Spleen (tissue), 11 donors: ENCODE data around the gene TP73. TPM values are rescaled to one million over a fixed set of nuclear protein-coding genes. Genes with fewer than 3 reads are reported as not detected.

Experiments
- DNase-seq: peaks from one replicate; pipeline ENCODE4 v3.0.0-alpha.2; 2020
- H3K27ac ChIP-seq, 8 donors: fragments of 200-600 bp; sonication (generic) in 7 of 8; 1 replicate in 4 of 8; 2 replicates in 4 of 8; pipeline versions ENCODE4 v1.5.0 to v1.8.0; 2016 to 2021; ENCODE audit warnings: inconsistent platforms in 4 of 8, mild to moderate bottlenecking in 4 of 8, moderate library complexity in 1 of 8
- H3K27me3 ChIP-seq, 7 donors: fragments of 200-600 bp; sonication (generic) in 6 of 7; replicated peaks in 1 of 7; 1 replicate in 4 of 7; 2 replicates in 3 of 7; pipeline versions ENCODE4 v1.5.0 to v1.8.0; 2016 to 2021; ENCODE audit warnings: inconsistent platforms in 3 of 7, mild to moderate bottlenecking in 1 of 7
- H3K36me3 ChIP-seq, 6 donors: fragments of 200-600 bp; sonication (generic) in 5 of 6; 1 replicate in 4 of 6; 2 replicates in 2 of 6; pipeline versions ENCODE4 v1.5.0 to v1.8.0; 2016 to 2021; ENCODE audit warnings: inconsistent platforms in 2 of 6
- H3K4me1 ChIP-seq, 6 donors: fragments of 200-600 bp; sonication (generic) in 5 of 6; 1 replicate in 3 of 6; 2 replicates in 3 of 6; pipeline versions ENCODE4 v1.5.0 to v1.8.0; 2016 to 2021; ENCODE audit warnings: inconsistent platforms in 3 of 6
- H3K4me3 ChIP-seq, 8 donors: fragments of 200-600 bp; sonication (generic) in 7 of 8; 1 replicate in 4 of 8; 2 replicates in 4 of 8; pipeline versions ENCODE4 v1.5.0 to v1.8.0; 2016 to 2021; ENCODE audit warnings: inconsistent platforms in 4 of 8, mild to moderate bottlenecking in 4 of 8, moderate library complexity in 2 of 8
- H3K9me3 ChIP-seq, 8 donors: fragments of 200-600 bp; sonication (generic) in 7 of 8; 1 replicate in 4 of 8; 2 replicates in 4 of 8; pipeline versions ENCODE4 v1.5.0 to v1.8.0; 2016 to 2021; ENCODE audit warnings: inconsistent platforms in 4 of 8
- CTCF ChIP-seq, 11 experiments: fragments of 200-600 bp in 7 of 11; fragments of 450-650 bp in 4 of 11; sonication (generic) in 4 of 11; IDR thresholded peaks in 8 of 11; conservative IDR thresholded peaks in 3 of 11; 1 replicate in 7 of 11; 2 replicates in 4 of 11; pipeline versions ENCODE4 v1.4.0 to v1.8.0; 2016 to 2021; ENCODE audit warnings: antibody characterized with exemption in 11 of 11, inconsistent platforms in 4 of 11, mild to moderate bottlenecking in 1 of 11
- POLR2A ChIP-seq, 3 donors: fragments of 450-650 bp; IDR thresholded peaks; one replicate each; pipeline ENCODE4 v1.5.1; 2017; ENCODE audit warnings: antibody characterized with exemption in 3 of 3, mild to moderate bottlenecking in 1 of 3
- POLR2AphosphoS5 ChIP-seq, 3 donors: sonication (generic); formaldehyde crosslinking; IDR thresholded peaks; one replicate each; pipeline ENCODE4 v1.5.1; 2017; ENCODE audit warnings: antibody characterized with exemption in 3 of 3
- WGBS, 5 donors: extraction: QIAGEN DNeasy Blood & Tissue Kit in 3 of 5; methylation state at CpG; one replicate each; pipeline versions ENCODE4 v1.1.5 to v1.1.7; 2013 to 2018; 5-methylcytosine and 5-hydroxymethylcytosine counted together
- intact Hi-C: fragments of 100-400 bp; cut with DNase I; formaldehyde crosslinking; loops from one replicate; pipeline ENCODE4 v1.15.0; 2023; ENCODE audit warnings: low total_unique reads
- polyA plus RNA-seq, 3 donors: library from polyadenylated mRNA; stranded (reverse); fragments of 200-250 nt; gene quantifications; one replicate each; pipeline ENCODE4 v1.2.1, GENCODE V29; 2013
- total RNA-seq, 7 donors: library from RNA; depleted of rRNA in 3 of 7; stranded (reverse); fragments of >200 nt in 3 of 7; fragmentation: NEBNext Ultra II Directional in 4 of 7; extraction: Animal tissue kit (Norgen Biotek cat#: 25700) in 4 of 7; gene quantifications; one replicate each; pipeline versions ENCODE4 v1.1.0 to v1.2.1, GENCODE V29; 2016 to 2021
- donor health status: healthy with polysubstance abuse.
- donor health status: DM: no; HTN: no; CAD: no; lungs with moderate emphysema.
- donor health status: DM: no; HTN: no; CAD: no.
- donor health status: Bipolar disorder and iron deficiency.
- donor health status: healthy.
- donor health status: DM: no; HTN: no; CAD: no.
- donor health status: DM: yes; HTN: yes; CAD: no.

The TP73 gene
- total and polyA plus RNA-seq, 10 donors: 0.11 to 4.3 (median 0.96) TPM

- H3K27ac ChIP-seq: no peak overlapping the region
- no peak for DNase-seq
- H3K9me3 ChIP-seq: no peaks in the 10 kb centered on the region
- WGBS, 5 donors: 25 to 67% (median 41%) methylated on average over 1 to 40 of the region's 40 CpGs
- peaks cover 0 to 27% (median 13%) of the 10 kb centered on the region in 6 donors for H3K4me1 ChIP-seq
- TF ChIP-seq POLR2AphosphoS5 (IDR thresholded peaks at IDR 0.05) (no peak), POLR2A (IDR thresholded peaks at IDR 0.05) (no peak), CTCF (IDR thresholded peaks at IDR 0.05 in 8 of 11, conservative IDR thresholded peaks at IDR 0.05 in 3 of 11) (no peak)
- intact Hi-C loops: no loop called here
- H3K36me3 ChIP-seq: no peaks in the 10 kb centered on the region
- H3K4me3 ChIP-seq: no peak overlapping the region
- H3K27me3 ChIP-seq: peaks cover 0 to 56% (median 8%) of the 10 kb centered on the region in 7 donors
Observed at GRCh38 chr1:3717715-3718601, 65.6 kb downstream of the TP73 start.

- no peak for TF ChIP-seq POLR2A (IDR thresholded peaks at IDR 0.05)
- TF ChIP-seq CTCF (IDR thresholded peaks at IDR 0.05 in 8 of 11, conservative IDR thresholded peaks at IDR 0.05 in 3 of 11): no peak
- no peak for TF ChIP-seq POLR2AphosphoS5 (IDR thresholded peaks at IDR 0.05)
- Histone ChIP-seq H3K4me3 (no peak overlapping the region), H3K36me3 (no peaks in the 10 kb centered on the region), H3K27me3 (peaks cover 0 to 53% (median 8%) of the 10 kb centered on the region in 7 donors), H3K9me3 (no peaks in the 10 kb centered on the region), H3K4me1 (peaks cover 0 to 27% (median 13%) of the 10 kb centered on the region in 6 donors), H3K27ac (no peak overlapping the region)
- WGBS, 5 donors: 75 to 85% (median 77%) methylated on average over 7 to 14 of the region's 14 CpGs
- intact Hi-C loops: no loop called here
- no peak for DNase-seq
Observed at GRCh38 chr1:3718764-3719163, 66.4 kb downstream of the TP73 start.

- DNase-seq: no peak
- no peak for TF ChIP-seq POLR2A (IDR thresholded peaks at IDR 0.05)
- no peak for TF ChIP-seq CTCF (IDR thresholded peaks at IDR 0.05 in 8 of 11, conservative IDR thresholded peaks at IDR 0.05 in 3 of 11)
- no peak for TF ChIP-seq POLR2AphosphoS5 (IDR thresholded peaks at IDR 0.05)
- Histone ChIP-seq H3K9me3 (no peaks in the 10 kb centered on the region), H3K4me1 (peaks cover 0 to 32% (median 13%) of the 10 kb centered on the region in 6 donors), H3K27me3 (peaks cover 0 to 34% (median 8%) of the 10 kb centered on the region in 7 donors), H3K4me3 (no peak overlapping the region), H3K36me3 (no peaks in the 10 kb centered on the region), H3K27ac (no peak overlapping the region)
- intact Hi-C loops: no loop called here
- WGBS, 5 donors: 75 to 82% (median 79%) methylated on average over 11 to 20 of the region's 20 CpGs
Observed at GRCh38 chr1:3721955-3722465, 69.7 kb downstream of the TP73 start.

GRCh38 chr1:3722846-3723245 is 70.5 kb downstream of the TP73 start:
- peaks cover 0 to 31% (median 13%) of the 10 kb centered on the region in 6 donors for H3K4me1 ChIP-seq
- TF ChIP-seq POLR2A (IDR thresholded peaks at IDR 0.05) (no peak), CTCF (IDR thresholded peaks at IDR 0.05 in 8 of 11, conservative IDR thresholded peaks at IDR 0.05 in 3 of 11) (no peak), POLR2AphosphoS5 (IDR thresholded peaks at IDR 0.05) (no peak)
- WGBS, 5 donors: 64 to 82% (median 72%) methylated on average over 2 to 3 of the region's 3 CpGs
- H3K9me3 ChIP-seq: no peaks in the 10 kb centered on the region
- peaks cover 0 to 34% (median 4%) of the 10 kb centered on the region in 7 donors for H3K27me3 ChIP-seq
- intact Hi-C loops: no loop called here
- DNase-seq: no peak
- H3K36me3 ChIP-seq: no peaks in the 10 kb centered on the region
- H3K27ac ChIP-seq: no peak overlapping the region
- no peak overlapping the region for H3K4me3 ChIP-seq
